Neural cell (in vitro differentiated cells): ENCODE measurements around the gene TNFAIP3. TPM values are rescaled to one million over a fixed set of nuclear protein-coding genes. Genes with fewer than 3 reads are reported as not detected.

ENCODE experiments used
- H2AFZ ChIP-seq: fragments of 200-600, 300-800 bp; sonication (generic), shearing (Covaris generic); 2 replicates; pipeline ENCODE4 v1.6.0; 2014; ENCODE audit warnings: low read depth, mild to moderate bottlenecking, antibody characterized with exemption, low read length, moderate library complexity
- H3F3A ChIP-seq: fragments of 200-600 bp; shearing (Covaris generic); 2 replicates; pipeline ENCODE4 v1.6.1; 2016; ENCODE audit warnings: mild to moderate bottlenecking, moderate library complexity, mixed read lengths, antibody characterized with exemption, low read length; ENCODE audit not compliant: insufficient read depth, poor library complexity, severe bottlenecking
- H3K27ac ChIP-seq: fragments of 200-600, 300-800 bp; sonication (generic), shearing (Covaris generic); 2 replicates; pipeline ENCODE4 v1.5.1; 2014; ENCODE audit warnings: mild to moderate bottlenecking, low read length, moderate library complexity
- H3K27me3 ChIP-seq: fragments of 300-800, 200-600 bp; sonication (generic), shearing (Covaris generic); 2 replicates; pipeline ENCODE4 v1.6.0; 2014; ENCODE audit warnings: mild to moderate bottlenecking, low read depth, low read length, moderate library complexity; ENCODE audit not compliant: insufficient read depth
- H3K36me3 ChIP-seq: fragments of 300-800, 200-600 bp; sonication (generic), shearing (Covaris generic); 2 replicates; pipeline ENCODE4 v1.5.1; 2014; ENCODE audit warnings: mild to moderate bottlenecking, antibody characterized with exemption, low read length, moderate library complexity; ENCODE audit not compliant: insufficient read depth
- H3K4me2 ChIP-seq: fragments of 300-800, 200-600 bp; sonication (generic), shearing (Covaris generic); 2 replicates; pipeline ENCODE4 v1.6.0; 2014; ENCODE audit warnings: mild to moderate bottlenecking, low read length
- H3K4me3 ChIP-seq: fragments of 300-800, 200-600 bp; sonication (generic), shearing (Covaris generic); 2 replicates; pipeline ENCODE4 v1.5.1; 2014; ENCODE audit warnings: mild to moderate bottlenecking, low read length, moderate library complexity
- H3K79me2 ChIP-seq: fragments of 200-600 bp; shearing (Covaris generic); replicated peaks from 2 replicates; pipeline ENCODE4 v1.6.0; 2014; ENCODE audit warnings: mild to moderate bottlenecking, low read length, moderate library complexity; ENCODE audit not compliant: insufficient read depth
- H3K9ac ChIP-seq: fragments of 300-800, 200-600 bp; sonication (generic), shearing (Covaris generic); 2 replicates; pipeline ENCODE4 v1.6.1; 2016; ENCODE audit warnings: mild to moderate bottlenecking, low read length, mixed read lengths
- H3K9me2 ChIP-seq: fragments of 200-600 bp; shearing (Covaris generic); 2 replicates; pipeline ENCODE4 v1.6.1; 2016; ENCODE audit warnings: mild to moderate bottlenecking, low read length, mixed read lengths; ENCODE audit not compliant: insufficient read depth
- H3K9me3 ChIP-seq: fragments of 200-600, 300-800 bp; sonication (generic), shearing (Covaris generic); 2 replicates; pipeline ENCODE4 v1.6.1; 2016; ENCODE audit warnings: mild to moderate bottlenecking, mixed run types, low read length, moderate library complexity, mixed read lengths
- H4K20me1 ChIP-seq: fragments of 200-600 bp; shearing (Covaris generic); 2 replicates; pipeline ENCODE4 v1.6.1; 2016; ENCODE audit warnings: mild to moderate bottlenecking, mixed run types; ENCODE audit not compliant: insufficient read depth
- EP300 ChIP-seq: fragments of 450-650 bp; conservative IDR thresholded peaks from 2 replicates; pipeline ENCODE4 v1.6.1; 2014; ENCODE audit warnings: antibody characterized with exemption, mild to moderate bottlenecking, moderate library complexity; ENCODE audit not compliant: poor library complexity, severe bottlenecking
- EZH2 ChIP-seq: fragments of 200-600, 300-800 bp; shearing (Covaris generic), sonication (generic); IDR thresholded peaks from 2 replicates; pipeline ENCODE4 v1.6.1; 2014; ENCODE audit warnings: antibody characterized with exemption, low read length, borderline replicate concordance, mild to moderate bottlenecking; ENCODE audit not compliant: insufficient read depth, poor library complexity, severe bottlenecking
- MXI1 ChIP-seq: fragments of 450-650 bp; conservative IDR thresholded peaks from 2 replicates; pipeline ENCODE4 v1.6.1; 2014; ENCODE audit warnings: antibody characterized with exemption, mild to moderate bottlenecking; ENCODE audit not compliant: poor library complexity, severe bottlenecking
- POLR2AphosphoS5 ChIP-seq: IDR thresholded peaks from 2 replicates; pipeline ENCODE4 v1.6.1; 2012
- RAD21 ChIP-seq: fragments of 450-650 bp; conservative IDR thresholded peaks from 2 replicates; pipeline ENCODE4 v1.6.1; 2014; ENCODE audit warnings: antibody characterized with exemption, mild to moderate bottlenecking, moderate library complexity
- SMC3 ChIP-seq: fragments of 450-650 bp; conservative IDR thresholded peaks from 2 replicates; pipeline ENCODE4 v1.6.1; 2014; ENCODE audit warnings: antibody characterized with exemption, mild to moderate bottlenecking, moderate library complexity; ENCODE audit not compliant: poor library complexity
- TAF1 ChIP-seq: IDR thresholded peaks from 2 replicates; pipeline ENCODE4 v1.6.1; 2012; ENCODE audit warnings: low read depth
- polyA plus RNA-seq: library from polyadenylated mRNA; depleted of rRNA; stranded (reverse); fragments of >200 nt; gene quantifications from 2 replicates; pipeline ENCODE4 v1.2.3, GENCODE V29; 2014
- TF ChIP-seq, protein P1 (sequence below): IDR thresholded peaks from 2 replicates; pipeline ENCODE4 v1.6.1; 2012; ENCODE audit warnings: borderline replicate concordance
- TF ChIP-seq, protein P2 (sequence below): fragments of 450-650 bp; IDR thresholded peaks from 2 replicates; pipeline ENCODE4 v1.5.1; 2014; ENCODE audit warnings: antibody characterized with exemption, mild to moderate bottlenecking, moderate library complexity; ENCODE audit not compliant: poor library complexity, severe bottlenecking

The TNFAIP3 gene
- polyA plus RNA-seq, 1 donor from 2014 or later = 0.20 TPM

DNA sequence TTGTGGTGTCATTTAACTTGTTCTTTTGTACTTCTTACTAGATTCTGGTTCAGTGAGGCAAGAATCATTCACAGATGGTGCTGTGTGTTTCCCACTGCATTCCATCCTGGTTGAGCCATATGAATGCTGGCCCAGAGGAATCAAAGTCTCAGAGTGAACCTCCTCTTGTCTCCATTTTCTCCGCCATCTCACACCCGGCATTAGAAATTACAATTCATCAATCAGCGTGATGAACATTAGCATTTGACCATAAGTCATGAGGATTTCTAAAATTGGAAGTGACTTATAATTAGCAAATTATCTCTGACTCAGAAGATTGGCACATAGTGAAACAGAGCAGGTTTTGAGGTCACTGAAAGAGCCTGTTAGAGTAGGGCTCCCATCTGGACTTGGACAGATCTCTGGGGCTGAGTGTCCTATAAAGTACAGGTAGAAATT, 25.2 kb downstream of the TNFAIP3 start:
- no peak for TF ChIP-seq EZH2
- TF ChIP-seq TAF1 = no peak
- TF ChIP-seq RAD21 = no peak
- TF ChIP-seq, protein P1, sequence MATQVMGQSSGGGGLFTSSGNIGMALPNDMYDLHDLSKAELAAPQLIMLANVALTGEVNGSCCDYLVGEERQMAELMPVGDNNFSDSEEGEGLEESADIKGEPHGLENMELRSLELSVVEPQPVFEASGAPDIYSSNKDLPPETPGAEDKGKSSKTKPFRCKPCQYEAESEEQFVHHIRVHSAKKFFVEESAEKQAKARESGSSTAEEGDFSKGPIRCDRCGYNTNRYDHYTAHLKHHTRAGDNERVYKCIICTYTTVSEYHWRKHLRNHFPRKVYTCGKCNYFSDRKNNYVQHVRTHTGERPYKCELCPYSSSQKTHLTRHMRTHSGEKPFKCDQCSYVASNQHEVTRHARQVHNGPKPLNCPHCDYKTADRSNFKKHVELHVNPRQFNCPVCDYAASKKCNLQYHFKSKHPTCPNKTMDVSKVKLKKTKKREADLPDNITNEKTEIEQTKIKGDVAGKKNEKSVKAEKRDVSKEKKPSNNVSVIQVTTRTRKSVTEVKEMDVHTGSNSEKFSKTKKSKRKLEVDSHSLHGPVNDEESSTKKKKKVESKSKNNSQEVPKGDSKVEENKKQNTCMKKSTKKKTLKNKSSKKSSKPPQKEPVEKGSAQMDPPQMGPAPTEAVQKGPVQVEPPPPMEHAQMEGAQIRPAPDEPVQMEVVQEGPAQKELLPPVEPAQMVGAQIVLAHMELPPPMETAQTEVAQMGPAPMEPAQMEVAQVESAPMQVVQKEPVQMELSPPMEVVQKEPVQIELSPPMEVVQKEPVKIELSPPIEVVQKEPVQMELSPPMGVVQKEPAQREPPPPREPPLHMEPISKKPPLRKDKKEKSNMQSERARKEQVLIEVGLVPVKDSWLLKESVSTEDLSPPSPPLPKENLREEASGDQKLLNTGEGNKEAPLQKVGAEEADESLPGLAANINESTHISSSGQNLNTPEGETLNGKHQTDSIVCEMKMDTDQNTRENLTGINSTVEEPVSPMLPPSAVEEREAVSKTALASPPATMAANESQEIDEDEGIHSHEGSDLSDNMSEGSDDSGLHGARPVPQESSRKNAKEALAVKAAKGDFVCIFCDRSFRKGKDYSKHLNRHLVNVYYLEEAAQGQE = no peak
- Histone ChIP-seq H3K36me3 (no peaks in the 10 kb centered on the region), H3K9ac (no peak overlapping the region), H2AFZ (no peak overlapping the region), H3K9me3 (no peaks in the 10 kb centered on the region), H3F3A (no peaks in the 10 kb centered on the region), H3K27ac (no peak overlapping the region), H3K79me2 (no peaks in the 10 kb centered on the region), H3K9me2 (no peaks in the 10 kb centered on the region), H3K4me3 (no peak overlapping the region), H4K20me1 (no peaks in the 10 kb centered on the region), H3K4me2 (no peak overlapping the region), H3K27me3 (no peaks in the 10 kb centered on the region)

GRCh38 chr6:137893181-137893580, 26.1 kb downstream of the TNFAIP3 start:
- TF ChIP-seq, protein P2, sequence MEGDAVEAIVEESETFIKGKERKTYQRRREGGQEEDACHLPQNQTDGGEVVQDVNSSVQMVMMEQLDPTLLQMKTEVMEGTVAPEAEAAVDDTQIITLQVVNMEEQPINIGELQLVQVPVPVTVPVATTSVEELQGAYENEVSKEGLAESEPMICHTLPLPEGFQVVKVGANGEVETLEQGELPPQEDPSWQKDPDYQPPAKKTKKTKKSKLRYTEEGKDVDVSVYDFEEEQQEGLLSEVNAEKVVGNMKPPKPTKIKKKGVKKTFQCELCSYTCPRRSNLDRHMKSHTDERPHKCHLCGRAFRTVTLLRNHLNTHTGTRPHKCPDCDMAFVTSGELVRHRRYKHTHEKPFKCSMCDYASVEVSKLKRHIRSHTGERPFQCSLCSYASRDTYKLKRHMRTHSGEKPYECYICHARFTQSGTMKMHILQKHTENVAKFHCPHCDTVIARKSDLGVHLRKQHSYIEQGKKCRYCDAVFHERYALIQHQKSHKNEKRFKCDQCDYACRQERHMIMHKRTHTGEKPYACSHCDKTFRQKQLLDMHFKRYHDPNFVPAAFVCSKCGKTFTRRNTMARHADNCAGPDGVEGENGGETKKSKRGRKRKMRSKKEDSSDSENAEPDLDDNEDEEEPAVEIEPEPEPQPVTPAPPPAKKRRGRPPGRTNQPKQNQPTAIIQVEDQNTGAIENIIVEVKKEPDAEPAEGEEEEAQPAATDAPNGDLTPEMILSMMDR = no peak
- no peak for TF ChIP-seq TAF1
- TF ChIP-seq EZH2 = no peak
- TF ChIP-seq RAD21 = no peak
- no peaks in the 10 kb centered on the region for H3F3A ChIP-seq
- H3K4me2 ChIP-seq = no peak overlapping the region
- no peaks in the 10 kb centered on the region for H3K27me3 ChIP-seq
- no peak overlapping the region for H3K9ac ChIP-seq
- H2AFZ ChIP-seq = no peak overlapping the region
- no peaks in the 10 kb centered on the region for H3K9me3 ChIP-seq
- no peaks in the 10 kb centered on the region for H3K9me2 ChIP-seq
- no peak overlapping the region for H3K4me3 ChIP-seq
- H4K20me1 ChIP-seq = no peaks in the 10 kb centered on the region
- H3K36me3 ChIP-seq = no peaks in the 10 kb centered on the region
- H3K27ac ChIP-seq = no peak overlapping the region
- H3K79me2 ChIP-seq = no peaks in the 10 kb centered on the region

DNA sequence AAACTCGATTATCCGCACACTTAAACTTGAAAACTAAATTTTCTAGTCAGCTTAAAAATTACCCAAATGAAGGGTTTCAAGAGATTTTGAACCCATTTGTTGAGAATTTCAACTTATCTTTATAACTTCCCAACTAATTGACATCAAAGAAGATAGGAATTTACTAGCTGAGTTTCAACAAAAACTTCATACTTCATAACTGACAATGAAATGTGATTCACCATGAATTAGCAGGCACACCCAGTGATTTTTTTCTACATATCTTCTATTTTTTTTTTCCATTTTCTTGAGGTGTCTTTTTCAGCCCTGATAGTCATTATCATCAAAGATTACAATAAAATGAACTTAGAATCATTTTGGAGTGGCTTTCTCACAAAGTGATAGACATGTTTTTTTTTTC, 26.7 kb downstream of the TNFAIP3 start:
- Histone ChIP-seq H3K4me3 (no peak overlapping the region), H3K79me2 (no peaks in the 10 kb centered on the region), H3K9ac (no peak overlapping the region), H3F3A (no peaks in the 10 kb centered on the region), H2AFZ (no peak overlapping the region), H3K4me2 (no peak overlapping the region), H3K9me2 (no peaks in the 10 kb centered on the region), H3K27me3 (no peaks in the 10 kb centered on the region), H3K36me3 (no peaks in the 10 kb centered on the region), H3K9me3 (no peaks in the 10 kb centered on the region), H3K27ac (no peak overlapping the region), H4K20me1 (no peaks in the 10 kb centered on the region)
- TF ChIP-seq TAF1 = no peak
- no peak for TF ChIP-seq POLR2AphosphoS5
- TF ChIP-seq, protein P2 = no peak
- TF ChIP-seq SMC3 = no peak
- TF ChIP-seq EZH2 = no peak
- TF ChIP-seq MXI1 = no peak
- no peak for TF ChIP-seq RAD21
- TF ChIP-seq, protein P1 = no peak
- TF ChIP-seq EP300 = no peak
